GM19328 (cell line): ENCODE measurements around the gene KBTBD2.
"Not testable (repeated sequence)": the region's sequence is repeated elsewhere in the genome, so short reads cannot be mapped to it uniquely, and the experiment has no call there.

ENCODE experiments used
- ATAC-seq: cut with Tn5 transposase; IDR thresholded peaks from one replicate; pipeline ENCODE4 v1.9.1; 2021; ENCODE audit warnings: mild to moderate bottlenecking, moderate library complexity; ENCODE audit not compliant: unreplicated experiment

KBTBD2 gene

DNA sequence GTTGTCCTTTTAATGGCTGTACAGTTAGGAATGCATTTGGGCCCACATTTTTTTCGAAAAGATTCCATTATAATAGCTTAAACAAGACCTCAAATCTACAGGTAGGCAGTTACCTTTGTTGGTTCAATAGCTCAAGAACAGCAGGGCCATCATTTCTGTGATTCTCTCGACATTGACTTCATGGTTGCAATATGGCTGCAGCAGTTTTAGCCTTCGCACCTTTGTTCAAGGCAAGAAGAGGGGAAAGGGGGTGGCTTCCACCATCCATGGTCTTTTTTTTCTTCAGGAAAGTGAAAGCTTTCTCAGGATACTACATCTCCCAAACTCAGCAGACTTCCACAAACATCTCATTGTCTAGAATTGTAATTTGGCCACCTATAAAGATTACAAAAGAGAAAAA is 2.2 kb upstream of the KBTBD2 start:
- ATAC-seq, result no peak

DNA sequence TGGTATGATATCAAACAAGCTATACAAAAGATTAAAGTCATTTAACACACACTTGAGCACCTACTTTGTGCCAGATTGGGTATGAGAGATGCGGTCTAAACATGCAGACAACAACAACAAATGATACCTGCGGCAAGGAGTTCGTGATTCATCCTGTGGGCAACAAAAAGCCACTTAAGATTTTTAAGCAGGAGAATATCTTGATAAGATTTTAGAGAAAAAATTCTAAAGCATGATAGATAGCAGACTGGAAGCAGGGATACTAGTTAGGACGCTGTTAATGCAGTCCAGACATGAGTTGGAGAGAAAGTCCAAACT is 1.6 kb upstream of the KBTBD2 start:
- ATAC-seq, result no peak

DNA sequence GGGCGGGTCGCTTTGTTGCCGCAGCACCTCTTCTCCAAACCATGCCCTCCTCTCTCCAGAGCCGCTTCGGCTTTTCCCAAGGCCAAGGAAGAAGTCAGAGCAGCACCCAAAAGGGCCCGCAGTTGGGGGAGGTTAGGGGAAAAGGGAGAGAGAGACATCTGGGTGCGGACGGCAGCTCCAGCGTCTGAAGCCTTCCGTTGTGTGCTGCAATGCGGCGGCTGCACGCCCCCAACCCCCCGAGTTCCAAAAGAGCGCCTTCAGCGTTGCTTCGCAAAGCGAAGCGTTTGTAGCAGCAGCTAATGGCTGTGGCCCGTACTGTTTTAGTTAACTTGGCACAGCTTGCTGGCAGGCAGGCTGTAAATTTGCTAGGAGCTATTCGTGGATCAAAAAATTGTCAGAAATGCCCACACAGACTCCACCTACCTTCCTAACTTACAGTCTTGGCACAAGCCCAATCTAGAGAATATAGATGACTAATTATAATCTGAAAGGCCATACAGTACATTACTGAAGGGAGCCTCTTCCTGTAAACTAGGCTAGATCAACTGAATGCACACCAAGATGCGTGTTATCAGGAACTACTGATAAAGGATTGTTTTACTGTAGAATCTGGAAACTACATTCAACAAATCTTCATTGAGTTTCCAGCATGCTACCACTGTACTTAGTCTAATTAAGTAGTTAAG is 1.1 kb upstream of the KBTBD2 start:
- ATAC-seq, result no peak

DNA sequence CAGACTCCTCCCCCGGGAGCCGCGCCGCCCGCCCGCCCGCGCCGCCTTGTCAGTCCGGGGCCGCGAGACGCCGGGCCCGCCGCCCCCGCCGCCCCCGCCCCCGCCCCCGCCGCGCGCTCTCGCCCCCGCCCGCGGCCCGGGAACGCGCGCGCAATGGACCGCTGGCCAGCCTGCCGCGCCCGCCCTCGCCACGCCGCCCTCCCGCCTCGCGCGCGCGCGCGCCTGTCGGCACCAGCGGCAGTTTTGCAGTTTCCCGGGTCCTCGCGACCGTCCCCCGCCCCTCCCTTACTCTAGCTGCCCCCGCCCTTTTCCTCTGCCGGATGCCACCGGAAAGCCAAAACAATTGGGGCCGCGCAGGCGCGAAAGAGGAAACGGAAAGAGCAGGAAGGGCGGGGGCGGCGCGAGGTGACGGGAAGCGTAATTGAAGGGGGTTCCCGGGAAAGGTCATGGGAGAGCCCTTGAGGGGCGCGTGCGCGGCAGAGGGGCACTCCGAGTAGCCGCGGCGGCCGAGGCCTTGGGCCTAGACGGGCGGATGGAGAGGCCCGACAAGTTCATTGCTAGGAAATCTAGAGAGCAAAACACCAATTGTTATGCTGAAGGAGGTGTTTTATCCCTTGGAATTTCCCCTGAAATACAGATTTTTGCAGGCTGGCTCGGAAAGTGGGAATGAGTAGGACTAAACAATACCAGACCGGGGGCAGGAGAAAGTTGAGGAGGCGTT is 400 bp upstream of the KBTBD2 start:
- peak; percentile 53 for ATAC-seq

DNA sequence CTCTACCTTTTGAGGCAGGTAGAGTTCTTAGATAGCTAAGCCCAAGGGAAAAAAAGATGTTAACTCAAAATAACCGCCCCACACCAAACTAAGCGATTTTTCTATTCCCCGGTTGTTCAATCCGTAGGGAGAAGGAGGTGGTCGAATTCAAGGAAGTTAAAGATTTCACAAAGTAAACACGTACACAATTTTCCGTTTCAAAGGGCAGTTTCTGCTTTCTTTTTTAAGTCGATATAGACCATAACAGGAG is 842 bp downstream of the KBTBD2 start:
- no peak for ATAC-seq

DNA sequence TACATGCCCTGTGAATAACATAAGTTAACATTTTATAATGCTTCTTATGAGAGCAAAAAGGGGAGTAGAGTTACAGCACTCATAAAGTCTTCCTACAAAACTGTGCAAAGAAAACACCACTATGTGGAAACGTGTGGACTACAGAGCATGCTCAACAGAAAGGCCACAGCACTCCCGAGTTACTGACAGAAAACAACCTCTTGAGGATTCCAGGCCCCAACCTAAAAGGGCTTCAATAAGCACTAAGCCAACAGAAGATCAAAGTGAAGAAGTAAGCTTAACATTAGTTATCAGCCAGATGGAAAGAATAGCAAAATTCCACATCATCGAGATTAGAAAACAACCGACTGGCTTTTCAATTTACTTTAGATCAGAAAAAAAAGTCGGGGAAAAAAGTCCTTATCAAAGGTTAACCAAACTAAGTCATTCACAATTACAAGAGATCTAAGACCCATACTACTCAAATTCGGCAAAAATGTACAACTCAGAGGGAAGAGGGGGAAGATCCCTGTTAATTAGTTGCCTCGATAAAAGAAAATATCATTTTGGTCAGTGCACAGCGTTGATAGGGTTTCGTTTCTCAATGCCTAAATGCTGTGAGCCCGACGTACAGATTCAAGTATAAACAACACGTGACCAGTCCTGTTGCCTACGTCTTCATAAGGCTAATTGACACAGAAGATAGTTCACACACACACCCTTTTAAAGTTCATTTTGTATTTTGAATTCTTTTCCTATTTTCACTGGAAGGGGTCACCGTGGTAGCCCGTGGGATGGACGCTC is 1.4 kb downstream of the KBTBD2 start:
- no peak for ATAC-seq

DNA sequence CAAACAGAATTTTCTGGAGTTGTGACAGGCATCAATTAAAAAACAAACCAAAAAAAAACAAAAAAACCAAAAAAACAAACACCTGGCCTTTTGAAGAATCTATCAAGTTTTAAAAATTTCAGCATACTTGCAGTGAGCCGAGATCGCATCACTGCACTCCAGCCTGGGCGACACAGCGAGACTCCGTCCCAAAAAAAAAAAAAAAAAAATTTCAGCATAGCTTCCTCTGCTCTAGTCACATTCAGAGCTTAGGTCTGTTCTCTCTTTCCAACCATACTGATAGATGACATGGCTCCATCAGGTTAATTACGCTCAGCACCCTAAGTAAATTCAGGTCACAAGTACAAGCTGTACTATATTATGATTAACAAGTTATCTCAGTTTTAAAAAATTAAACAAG is 3.1 kb downstream of the KBTBD2 start:
- ATAC-seq, result no peak

DNA sequence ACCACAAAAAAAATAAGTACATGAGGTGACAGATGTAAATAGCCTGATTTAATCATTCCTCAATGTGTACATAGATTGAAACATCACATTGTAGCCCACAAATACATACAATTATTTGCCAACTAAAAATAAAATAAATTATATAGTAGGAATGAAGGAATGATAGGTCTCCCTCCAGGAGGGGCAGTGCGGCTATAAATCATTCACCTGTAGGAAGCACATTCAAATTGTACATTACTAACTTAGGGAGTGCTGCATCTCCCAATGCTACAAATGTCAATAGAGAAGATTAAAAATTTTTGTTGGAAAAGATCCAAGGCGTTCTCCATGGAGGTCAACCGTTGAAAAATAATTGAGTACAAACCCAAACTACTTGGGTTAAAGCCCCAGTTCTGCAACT is 4.2 kb downstream of the KBTBD2 start:
- no peak for ATAC-seq

DNA sequence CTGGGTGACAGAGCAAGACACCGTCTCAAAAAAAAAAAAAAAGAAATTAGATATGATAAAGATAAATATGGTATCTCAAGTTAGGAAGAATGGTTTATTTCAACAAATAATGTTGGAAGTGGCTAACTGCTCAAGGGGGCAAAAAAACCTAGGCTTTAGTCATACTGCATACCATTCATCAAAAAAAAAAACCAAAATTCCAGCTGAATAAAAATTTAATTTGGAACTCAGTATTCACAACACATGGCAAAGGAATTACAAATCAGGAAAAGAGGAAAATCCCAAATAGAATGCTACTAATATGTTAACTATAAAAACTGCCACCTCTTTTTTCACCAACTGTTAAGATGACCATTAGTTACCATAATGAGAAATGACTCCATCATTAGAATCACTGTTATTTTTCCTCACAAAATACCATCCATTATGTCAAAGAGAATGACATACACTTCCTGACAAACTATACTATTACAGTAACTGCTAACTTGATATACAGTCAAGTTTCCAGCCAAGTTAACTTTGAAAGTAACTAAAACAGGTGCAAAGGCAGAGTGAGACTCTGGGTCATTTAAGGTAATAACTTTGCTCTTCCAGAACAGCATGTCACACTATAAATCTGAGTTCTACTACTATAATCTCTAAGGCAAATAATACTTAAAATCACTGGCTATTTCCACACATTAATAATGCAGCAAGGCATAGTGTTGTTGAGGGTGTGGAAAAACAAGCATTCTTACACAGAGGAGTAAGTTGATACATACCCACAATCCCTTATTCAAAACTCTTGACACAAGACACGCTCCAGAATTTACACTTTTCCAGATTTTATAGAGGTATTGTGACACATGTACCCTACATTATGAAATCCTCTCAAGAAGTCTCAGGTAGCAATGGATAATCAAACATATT is 10.2 kb downstream of the KBTBD2 start:
- ATAC-seq, result no peak

DNA sequence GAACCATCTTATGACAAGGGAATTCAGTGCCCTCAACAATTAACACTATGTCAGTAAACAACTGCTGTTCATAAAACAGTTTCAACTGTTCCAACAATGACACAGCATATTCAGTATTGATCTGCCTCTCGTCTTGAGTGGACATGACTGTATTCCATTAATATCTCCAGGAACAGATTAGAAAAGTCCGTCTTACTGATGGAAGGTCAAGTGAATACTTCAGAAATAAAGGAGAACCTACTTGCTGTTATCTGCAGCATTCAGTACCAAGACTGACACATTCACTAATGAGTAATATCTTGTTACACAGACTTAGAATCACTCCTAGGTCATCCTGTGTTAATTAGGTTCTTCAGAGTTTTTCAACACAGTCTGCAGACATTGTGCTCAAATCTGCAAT is 12.1 kb downstream of the KBTBD2 start:
- no peak for ATAC-seq

DNA sequence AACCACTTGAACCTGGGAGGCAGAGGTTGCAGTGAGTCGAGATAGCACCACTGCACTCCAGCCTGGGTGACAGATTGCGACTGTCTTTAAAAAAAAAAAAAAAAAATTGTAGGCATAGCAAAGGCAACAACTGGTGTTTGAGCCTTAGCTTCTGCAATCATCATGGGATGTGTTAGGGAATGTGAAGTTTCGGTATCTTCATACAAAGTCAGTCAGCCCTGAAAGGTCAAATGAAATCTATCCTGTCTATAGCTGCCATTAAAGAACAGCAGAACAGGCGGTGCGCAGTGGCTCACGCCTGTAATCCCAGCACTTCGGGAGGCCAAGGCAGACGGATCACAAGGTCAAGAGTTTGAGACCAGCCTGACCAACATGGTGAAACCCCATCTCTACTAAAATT is 13.5 kb downstream of the KBTBD2 start:
- not testable (repeated sequence) for ATAC-seq

DNA sequence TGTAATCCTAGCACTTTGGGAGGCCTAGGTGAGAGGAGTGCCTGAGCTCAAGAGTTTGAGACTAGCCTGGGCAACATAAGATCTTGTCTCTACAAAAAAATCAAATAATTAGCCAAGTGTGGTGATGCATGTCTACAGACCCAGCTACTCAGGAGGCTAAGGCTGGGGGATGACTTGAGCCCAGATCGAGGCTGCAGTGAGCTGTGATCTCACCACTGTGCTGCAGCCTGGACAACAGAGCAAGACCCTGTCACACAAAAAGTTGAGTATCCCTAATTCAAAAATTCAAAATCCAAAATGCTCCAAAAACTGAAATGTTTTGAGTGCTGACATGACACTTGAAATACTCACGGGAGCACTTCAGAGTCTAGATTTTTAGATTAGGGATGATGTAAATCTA is 19.1 kb downstream of the KBTBD2 start:
- ATAC-seq, result no peak

DNA sequence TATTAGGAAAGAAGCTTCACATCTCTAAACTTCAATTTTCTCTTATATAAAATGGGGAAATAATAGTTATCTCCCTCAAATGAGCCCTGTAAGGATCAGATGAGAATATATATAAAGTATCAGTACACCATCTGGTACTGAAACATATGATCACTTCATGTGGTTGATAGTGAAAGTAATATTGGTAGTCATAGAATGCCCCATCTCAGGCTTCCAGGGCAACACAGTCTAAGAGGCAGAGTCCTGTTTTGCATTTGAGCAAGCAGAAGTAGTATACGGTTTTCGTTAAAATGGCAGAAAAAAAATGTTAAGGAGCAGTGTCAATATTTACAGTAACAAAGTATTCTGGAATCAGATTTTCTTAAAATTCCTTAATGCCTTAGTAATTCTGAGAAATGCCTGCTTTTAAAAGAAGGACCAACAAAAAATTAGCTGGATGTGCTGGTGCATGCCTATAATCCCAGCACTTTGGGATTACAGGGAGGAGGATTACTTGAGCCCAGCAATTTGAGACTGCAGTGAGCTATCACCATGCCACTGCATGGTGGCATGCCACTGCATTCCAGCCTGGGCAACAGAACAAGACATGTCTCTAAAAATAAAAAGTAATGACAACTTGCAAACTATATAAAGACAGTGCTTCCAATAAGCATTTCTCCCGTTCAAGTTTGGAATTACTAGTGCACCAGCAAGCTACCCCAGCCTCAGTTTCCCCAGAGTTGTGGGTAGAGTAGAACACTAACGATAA is 19.8 kb downstream of the KBTBD2 start:
- ATAC-seq, result no peak

DNA sequence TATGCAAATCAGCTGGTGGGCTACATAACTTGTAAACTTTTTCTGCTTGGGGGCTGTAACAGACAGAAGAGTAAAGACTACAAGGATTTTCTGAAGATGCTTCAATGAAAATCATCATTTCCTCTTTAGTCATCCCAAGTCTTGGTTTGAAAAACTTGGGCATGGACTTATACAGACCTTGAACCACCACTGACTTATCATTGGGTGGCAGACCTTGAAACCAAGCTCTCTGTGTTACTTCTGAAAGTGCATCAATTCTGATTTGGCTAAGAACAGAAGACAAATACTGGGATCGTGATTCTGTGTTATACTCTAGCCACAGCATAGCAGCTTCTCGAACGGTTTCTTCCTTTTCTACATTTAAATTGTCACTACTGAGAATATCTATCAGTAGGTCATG is 21.3 kb downstream of the KBTBD2 start:
- no peak for ATAC-seq

DNA sequence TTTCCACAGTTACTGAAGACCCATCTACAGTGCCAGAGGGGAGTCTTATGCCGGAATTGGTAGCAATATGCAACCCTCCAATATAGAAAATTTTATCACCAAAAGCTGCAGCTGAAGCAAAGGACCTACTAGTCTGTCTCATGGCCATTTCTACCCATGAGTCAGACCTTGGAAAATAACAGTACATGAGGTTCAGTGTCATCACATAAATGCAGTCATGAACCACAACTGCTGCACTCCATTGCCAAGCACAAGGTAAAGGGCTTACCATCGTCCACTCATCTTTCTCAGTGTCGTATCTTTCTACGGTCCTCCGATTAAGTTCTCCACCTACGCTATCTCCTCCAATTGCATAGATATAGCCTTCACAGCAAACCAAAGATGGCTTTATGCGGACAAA is 21.8 kb downstream of the KBTBD2 start:
- ATAC-seq, result no peak

DNA sequence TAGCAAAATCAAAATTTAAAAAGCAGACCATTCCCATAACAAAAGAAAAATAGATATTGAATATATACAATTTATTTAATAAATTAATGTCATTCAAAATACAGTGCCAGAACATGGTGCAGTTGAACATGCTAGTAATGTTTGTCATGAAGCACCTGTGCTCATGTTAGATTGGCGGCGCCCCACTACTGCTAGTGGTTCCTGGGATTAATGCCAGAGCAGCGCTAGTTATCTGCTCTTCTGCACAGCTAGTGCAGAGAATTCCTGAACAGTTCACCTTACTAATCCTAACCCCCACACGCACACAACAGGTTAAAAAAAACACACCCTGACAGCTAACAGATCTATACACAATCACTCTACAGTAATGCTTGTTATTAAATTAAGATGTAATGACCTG is 23.4 kb downstream of the KBTBD2 start:
- ATAC-seq, result no peak

DNA sequence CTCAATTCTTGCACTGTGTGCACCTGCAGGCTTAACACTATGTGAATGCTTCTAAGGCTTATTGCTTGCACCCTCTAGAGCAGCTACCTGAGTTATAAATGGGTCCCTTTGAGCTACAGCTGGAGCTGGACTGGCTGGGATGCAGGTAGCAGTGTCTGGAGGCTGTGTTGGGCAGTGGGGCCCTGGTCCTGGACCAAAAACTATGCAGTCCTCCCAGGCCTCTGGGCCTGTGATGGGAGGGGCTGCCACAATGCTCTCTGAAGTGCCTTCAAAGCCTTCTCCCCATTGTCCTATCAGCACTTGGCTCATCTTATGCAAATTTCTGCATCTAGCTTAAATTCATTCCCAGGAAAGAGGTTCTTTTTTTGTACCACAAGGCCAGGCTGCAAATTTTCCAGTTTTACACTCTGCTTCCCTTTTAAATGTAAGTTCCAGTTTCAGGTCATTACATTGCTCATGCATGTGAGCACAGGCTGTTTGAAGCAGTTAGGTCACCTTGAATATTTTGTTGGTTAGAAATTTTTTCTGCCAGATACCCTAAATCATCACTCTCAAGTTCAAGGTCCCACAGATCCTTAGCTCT is 26.0 kb downstream of the KBTBD2 start:
- no peak for ATAC-seq

DNA sequence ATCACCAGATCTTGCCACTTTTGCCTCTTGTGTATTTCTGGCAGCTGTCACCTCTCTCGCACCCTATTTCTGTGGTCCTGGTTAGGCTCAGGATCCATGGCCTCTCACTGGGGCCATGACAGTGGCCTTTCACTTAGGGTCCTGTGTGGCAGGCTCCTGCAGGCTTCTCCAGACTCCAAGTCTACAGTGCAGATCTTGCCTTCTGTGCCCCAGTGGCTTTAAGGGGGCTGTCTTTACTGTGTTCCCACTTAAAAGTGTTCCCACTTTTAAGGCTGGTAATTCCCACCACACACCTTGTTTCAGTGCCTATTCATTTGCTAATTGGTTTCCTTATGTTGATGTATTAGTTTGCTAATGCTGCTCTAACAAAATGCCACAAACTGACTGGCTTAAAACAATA is 27.7 kb downstream of the KBTBD2 start:
- ATAC-seq, result not testable (repeated sequence)

DNA sequence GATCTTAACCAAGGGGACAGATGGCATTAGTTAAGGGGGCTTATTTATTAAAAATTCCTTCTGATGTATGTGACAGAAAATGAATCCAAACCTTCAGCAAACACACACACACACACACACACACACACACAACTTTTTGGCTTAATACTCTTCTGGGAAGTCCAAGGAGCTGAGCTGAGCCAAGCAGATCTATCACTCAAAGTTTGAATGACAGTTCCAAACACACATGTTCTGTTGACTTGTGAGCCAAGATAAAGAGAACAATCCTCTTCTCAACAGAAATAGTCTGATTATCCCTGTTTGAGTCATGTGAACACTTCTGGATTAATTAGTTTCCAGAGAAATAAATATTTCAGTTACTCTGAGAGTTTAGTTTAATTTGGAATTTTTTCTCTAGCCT is 31.5 kb downstream of the KBTBD2 start:
- no peak for ATAC-seq

DNA sequence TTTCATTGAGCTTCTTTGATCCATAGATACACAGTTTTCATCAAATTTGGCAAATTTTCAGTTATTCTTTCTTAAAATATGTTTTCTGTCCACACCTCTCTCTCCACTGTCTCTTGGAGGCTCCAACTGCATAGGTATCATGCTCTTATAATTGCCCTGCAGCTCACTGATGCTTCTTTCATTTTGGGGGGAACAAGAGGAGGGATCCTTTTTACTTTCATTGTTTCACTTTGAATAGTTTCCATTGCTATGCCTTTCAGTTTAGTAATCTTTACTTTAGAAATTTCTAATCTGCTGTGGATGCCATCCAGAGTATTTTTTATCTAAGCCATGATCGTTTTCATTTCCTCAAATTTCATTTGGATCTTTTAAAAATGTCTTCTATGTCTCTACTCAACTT is 32.9 kb downstream of the KBTBD2 start:
- no peak for ATAC-seq
